SK-N-DZ (cell line): ENCODE data around the gene AQP12A.

ENCODE experiments used
- DNase-seq: peaks from one replicate; pipeline ENCODE4 v3.0.0-alpha.2; 2015; ENCODE audit warnings: low spot score
- small RNA-seq, 2 experiments: library from RNA; depleted of rRNA; stranded (forward); fragments of <200 nt; gene quantifications; one replicate each; pipeline ENCODE3, GENCODE V24; 2014

Gene AQP12A

GRCh38 chr2:240737958-240738357 is 46.3 kb downstream of the AQP12A start:
- no peak for DNase-seq

- no peak for DNase-seq
Observed at GRCh38 chr2:240739797-240740196, 48.1 kb downstream of the AQP12A start.

GRCh38 chr2:240741091-240741490 is 49.4 kb downstream of the AQP12A start:
- no peak for DNase-seq

GRCh38 chr2:240742602-240743095 is 51.0 kb downstream of the AQP12A start:
- DNase-seq: no peak

- no peak for DNase-seq
Observed at GRCh38 chr2:240745456-240745855, 53.8 kb downstream of the AQP12A start.

GRCh38 chr2:240745962-240746361 is 54.3 kb downstream of the AQP12A start:
- DNase-seq: no peak

GRCh38 chr2:240746671-240747070 is 55.0 kb downstream of the AQP12A start:
- DNase-seq: no peak

GRCh38 chr2:240747256-240747655 is 55.6 kb downstream of the AQP12A start:
- DNase-seq: no peak

Small RNAs within 50 kb of the gene (small RNA-seq; reads per million reads assigned to genes)
- gene AC011298.3: 0 reads per million in 2 experiments
